Activated CD4-positive, CD25-positive, alpha-beta regulatory T cell treated with anti-CD3 and anti-CD28 coated beads, Interleukin-2, amount 50 U/mL, for 16 hours (primary cell): Measurements from ENCODE around the gene STXBP5L.
"Not testable (repeated sequence)": the region's sequence is repeated elsewhere in the genome, so short reads cannot be mapped to it uniquely, and the experiment has no call there.

Experiments used
- DNase-seq: peaks from one replicate; pipeline ENCODE4 v3.0.0-alpha.2; 2020; ENCODE audit warnings: low read depth, low spot score

STXBP5L gene

GRCh38 chr3:121230194-121230593, 322.2 kb downstream of the STXBP5L start:
- DNase-seq = not testable (repeated sequence)

GRCh38 chr3:121231872-121232271, 323.9 kb downstream of the STXBP5L start:
- no peak for DNase-seq

DNA sequence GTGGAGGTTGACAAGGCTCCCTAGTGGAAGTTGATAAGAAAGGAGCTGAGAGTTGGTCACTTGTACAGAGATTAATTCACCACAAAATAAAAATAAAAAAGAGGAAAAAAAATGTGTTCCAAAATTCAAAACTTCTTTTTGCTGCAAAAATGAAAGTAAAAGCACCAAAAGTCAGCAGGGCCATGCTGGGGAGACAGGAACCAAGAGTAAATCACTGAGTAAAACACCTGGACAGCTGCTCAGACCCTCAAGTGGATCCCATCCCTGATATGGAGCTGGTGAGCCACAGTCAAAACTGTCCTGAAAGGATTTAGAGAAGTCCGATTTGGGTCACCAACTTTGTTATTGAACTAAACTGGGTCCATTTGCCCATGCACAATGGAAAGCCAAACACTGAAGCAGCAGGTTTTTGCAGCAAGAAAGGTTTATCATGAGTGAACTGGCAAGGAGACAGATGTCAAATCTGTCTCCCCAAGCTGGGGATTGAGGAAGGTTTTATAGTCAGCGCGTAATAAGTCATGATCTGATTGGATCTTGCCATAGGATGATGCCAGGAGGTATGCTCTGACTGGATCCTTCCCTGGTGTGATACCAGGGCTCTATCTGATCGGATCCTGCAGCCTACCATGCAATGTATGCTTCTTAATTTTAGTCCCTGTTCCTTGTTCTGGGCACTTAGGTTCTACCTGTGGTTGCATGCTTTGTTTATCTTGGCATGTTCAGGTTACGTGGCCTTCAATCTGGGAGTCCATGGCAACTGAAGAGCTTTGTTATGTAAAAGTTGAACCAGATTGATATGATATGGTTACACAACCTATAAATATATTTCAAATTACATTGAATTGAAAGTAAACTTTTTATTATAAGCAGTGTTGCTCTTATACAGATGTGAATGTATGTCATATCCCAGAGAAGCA, 324.6 kb downstream of the STXBP5L start:
- DNase-seq = no peak

DNA sequence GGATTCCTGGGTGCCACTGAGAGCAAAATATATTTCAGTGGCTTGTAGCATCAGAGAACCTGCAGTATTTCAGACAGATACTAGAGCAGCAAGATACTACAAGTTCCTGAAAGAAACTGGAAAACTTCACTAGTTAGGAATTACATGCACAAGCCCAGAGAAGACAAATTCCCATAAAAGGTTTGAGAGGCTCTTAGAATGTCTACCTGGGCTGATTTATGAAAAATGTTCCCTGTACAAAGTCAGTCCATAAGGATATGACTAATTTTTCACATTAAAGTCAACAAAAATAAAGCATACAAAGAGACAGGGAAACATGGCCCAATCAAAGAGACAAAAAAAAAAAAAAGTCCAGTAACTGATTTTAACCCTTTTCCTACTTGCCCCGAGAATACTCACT, 335.2 kb downstream of the STXBP5L start:
- no peak for DNase-seq

- DNase-seq = no peak
Measured at GRCh38 chr3:121252676-121253075, 344.7 kb downstream of the STXBP5L start.

- no peak for DNase-seq
Measured at GRCh38 chr3:121269389-121269788, 361.4 kb downstream of the STXBP5L start.

DNA sequence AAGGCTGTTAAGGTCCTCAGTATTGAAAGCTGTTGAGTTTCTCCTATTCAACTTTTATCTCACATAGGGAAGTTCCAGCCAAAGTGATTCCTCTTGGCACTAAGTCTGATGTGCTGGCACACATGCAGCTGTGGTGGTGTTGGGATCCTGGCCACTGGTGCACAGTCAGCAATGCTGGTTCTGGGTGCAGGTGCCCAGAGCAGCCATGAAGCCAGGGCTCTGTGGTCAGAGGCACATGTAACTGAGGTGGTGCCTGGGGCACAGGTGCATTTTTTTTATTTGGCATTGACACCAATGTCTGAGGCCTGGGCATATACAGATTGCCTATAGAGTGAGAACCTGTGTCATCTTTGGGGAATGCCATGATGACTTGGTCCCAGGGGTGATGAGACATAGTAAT, 366.4 kb downstream of the STXBP5L start:
- DNase-seq = no peak

DNA sequence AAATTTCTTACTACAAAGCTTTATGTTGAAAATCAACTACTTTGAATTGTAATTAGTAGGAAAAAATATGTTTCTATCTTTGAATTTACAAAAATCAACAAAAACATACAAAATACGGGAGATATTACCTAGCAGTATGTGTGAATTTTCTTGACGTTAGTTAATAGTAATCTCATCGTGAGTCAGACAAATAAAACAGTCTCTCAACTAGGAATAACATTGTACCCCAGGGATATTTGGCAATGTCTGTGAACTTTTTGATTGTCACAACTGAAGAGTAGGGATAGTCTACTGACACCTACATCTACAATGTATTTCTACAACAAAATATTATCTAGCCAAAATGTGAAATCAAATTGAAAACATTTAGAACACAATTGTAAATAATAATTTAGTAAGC, 387.4 kb downstream of the STXBP5L start:
- DNase-seq = no peak

DNA sequence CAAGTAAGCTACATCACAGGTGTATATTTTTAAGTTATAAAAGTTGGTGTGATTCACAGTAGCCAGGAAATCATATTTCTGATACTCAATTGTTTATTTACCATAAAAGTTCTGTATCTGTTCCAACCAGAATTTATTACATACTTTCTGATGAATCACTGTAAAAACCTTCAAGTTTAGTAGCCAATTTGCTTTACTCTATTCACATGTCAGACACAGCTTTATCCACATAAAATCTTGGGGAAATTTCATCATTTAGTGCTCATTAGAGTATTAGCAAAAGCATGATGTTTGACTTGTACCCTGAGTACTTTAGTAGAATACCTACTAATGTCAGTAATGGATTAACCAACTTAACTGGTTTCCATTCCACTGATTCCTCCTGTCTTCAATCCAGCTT, 388.0 kb downstream of the STXBP5L start:
- DNase-seq = no peak

DNA sequence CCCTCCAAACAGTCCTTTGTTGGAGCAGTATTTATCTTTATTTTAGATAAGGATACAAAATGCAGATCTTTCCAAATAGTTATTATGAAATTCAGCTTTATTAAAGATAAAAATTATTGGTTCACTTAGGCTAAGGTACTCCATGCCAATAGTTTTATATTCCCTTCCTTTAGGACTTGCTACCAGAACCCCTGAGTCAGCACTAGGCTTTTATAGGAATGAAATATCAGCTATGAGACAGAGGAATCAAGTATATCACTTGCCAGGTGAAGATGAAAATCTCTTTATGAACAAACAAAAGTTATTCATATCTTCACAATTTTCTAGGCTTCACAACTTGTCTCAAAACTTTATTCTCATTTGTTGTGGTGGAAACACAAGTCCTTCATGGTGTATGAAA, 416.3 kb downstream of the STXBP5L start:
- no peak for DNase-seq

DNA sequence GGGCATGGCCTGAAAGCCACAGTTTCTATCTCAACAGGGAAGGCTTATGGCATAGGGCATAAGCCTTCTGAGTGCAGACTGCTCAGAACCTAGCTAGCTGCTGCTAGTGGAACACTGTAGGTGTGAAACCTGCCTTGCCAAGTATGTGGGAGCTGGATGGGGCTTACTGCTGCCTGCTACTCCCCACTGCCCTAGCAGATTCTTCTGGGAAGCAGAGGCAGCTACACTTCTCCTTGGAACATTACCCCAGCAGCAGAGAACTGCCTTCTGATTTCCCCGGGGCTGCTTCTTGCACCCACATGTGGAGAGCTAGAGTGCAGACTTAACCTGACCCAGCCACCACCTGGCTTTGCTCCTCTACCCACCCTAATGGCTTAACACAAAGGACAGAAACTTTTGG, 422.1 kb downstream of the STXBP5L start:
- no peak for DNase-seq

DNA sequence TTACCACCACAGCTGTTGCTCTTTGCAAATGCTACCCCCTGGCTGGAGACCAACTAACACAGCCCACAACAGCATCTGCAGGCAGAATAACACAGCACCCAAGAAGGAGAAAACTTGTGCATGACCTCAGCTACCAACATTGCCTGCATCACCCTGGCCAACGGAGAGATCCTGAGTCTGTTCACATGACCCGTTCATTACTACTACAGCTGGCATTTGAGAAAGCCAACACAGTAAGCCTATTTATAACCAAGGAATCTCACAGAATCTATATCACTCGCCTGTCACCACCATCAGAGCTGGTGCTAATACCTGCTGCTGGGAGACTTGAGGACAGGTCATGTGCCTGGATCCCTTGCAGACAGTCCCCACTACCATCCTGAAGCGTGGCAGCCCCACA, 422.6 kb downstream of the STXBP5L start:
- no peak for DNase-seq

DNA sequence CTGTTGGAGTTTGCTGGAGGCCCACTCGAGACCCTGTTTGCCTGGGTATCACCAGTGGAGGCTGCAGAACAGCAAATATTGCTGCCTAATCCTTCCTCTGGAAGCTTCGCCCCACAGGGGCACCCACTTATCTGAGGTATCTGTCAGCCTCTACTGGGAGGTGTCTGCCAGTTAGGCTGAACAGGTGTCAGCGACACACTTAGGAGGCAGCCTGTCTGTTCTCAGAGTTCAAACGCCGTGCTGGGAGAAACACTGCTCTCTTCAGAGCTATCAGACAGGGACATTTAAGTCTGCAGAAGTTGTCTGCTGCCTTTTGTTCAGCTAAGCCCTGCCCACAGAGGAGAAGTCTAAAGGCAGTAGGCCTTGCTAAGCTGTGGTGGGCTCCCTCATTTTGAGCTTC, 448.0 kb downstream of the STXBP5L start:
- DNase-seq = not testable (repeated sequence)

DNA sequence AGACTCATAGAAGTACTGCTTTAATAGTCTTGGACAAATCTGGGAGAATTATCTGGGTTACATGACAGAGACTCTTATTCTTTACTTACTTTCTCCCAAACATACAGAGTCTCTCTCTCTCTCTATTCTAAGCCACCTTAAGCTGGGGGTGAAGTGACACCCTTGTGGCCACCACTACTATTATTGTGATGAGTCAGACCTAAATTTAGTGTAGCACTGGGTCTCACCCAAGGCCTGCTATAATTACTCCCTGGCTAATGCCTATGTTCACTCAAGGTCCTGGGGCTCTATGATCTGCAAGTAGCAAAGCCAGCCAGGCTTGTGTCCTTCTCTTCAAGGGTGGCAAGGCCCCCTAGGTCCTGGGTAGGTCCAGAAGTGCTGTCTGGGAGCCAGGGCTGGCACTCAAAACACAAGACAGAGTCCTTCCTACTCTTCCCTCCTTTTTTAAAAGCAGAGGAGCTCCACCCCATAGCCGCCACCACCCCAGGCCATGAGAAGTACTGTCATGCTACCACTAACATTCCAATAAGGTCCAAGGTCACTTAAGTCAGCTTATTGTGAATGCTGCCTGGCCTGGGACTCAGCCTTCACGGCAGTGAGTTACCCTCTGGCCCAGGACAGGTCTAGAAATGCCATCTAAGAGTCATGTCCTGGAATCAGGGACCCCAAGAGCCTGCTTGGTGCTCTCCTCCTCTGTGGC, 454.2 kb downstream of the STXBP5L start:
- no peak for DNase-seq

GRCh38 chr3:121388308-121388707, 480.3 kb downstream of the STXBP5L start:
- not testable (repeated sequence) for DNase-seq

DNA sequence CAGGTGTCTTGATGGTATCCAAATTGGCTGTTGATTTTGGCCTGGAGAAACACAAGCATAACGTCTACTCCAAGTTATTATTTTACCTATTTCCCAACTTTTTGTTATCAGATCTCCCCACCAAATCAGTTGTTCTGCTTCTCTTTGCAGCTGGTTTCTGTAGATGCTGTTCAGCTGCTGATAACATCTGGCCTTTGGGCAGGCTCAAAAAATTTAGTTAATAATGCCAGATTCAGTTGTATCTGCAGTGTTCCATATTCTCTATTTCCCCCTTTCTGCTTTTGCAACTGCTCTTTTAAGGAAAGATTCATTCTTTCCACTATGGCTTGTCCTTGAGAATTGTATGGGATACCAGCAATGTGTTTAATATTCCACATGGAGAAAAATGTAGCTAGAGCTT, 488.0 kb downstream of the STXBP5L start:
- not testable (repeated sequence) for DNase-seq

- not testable (repeated sequence) for DNase-seq
Measured at GRCh38 chr3:121398051-121398450, 490.0 kb downstream of the STXBP5L start.

- no peak for DNase-seq
Measured at GRCh38 chr3:121399820-121400219, 491.8 kb downstream of the STXBP5L start.

GRCh38 chr3:121405631-121406030, 497.6 kb downstream of the STXBP5L start:
- no peak for DNase-seq

DNA sequence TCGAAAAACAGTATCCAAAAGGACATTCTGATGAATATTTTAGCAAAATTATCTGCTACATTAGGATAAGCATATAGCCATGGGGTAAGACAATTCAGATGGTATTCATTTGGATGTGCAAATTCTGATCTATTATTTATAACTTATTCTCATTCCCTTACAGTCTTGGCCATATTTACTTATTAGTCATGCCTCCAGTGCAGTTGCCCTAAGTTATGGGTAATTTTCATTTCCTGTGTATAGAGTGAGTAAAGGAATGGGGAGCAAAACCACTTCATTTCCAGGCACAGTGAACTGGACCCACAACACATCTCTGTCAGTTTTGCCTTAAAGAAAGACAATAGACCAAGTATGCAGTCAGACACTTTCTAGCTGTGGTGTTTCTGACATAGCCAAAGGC, 503.5 kb downstream of the STXBP5L start:
- DNase-seq = no peak

GRCh38 chr3:121414924-121415323, 506.9 kb downstream of the STXBP5L start:
- DNase-seq = no peak

GRCh38 chr3:121418182-121418581, 510.2 kb downstream of the STXBP5L start:
- DNase-seq = no peak

- no peak for DNase-seq
Measured at GRCh38 chr3:121424549-121424948, 516.5 kb downstream of the STXBP5L start.
